Tibial nerve (tissue), 3 donors: ENCODE measurements around the gene FBXO42.

ENCODE experiments used
- CTCF ChIP-seq, 5 experiments: fragments of 200-600 bp in 3 of 5; fragments of 450-650 bp in 2 of 5; sonication (generic) in 3 of 5; IDR thresholded peaks; one replicate each; pipeline ENCODE4 v1.5.1; 2016 to 2019; ENCODE audit warnings: antibody characterized with exemption in 5 of 5, mild to moderate bottlenecking in 3 of 5, moderate library complexity in 2 of 5
- POLR2A ChIP-seq, 2 donors: fragments of 450-650 bp; IDR thresholded peaks; one replicate each; pipeline ENCODE4 v1.6.1; 2017; ENCODE audit warnings: antibody characterized with exemption in 2 of 2, mild to moderate bottlenecking in 2 of 2, moderate library complexity in 2 of 2

DNA sequence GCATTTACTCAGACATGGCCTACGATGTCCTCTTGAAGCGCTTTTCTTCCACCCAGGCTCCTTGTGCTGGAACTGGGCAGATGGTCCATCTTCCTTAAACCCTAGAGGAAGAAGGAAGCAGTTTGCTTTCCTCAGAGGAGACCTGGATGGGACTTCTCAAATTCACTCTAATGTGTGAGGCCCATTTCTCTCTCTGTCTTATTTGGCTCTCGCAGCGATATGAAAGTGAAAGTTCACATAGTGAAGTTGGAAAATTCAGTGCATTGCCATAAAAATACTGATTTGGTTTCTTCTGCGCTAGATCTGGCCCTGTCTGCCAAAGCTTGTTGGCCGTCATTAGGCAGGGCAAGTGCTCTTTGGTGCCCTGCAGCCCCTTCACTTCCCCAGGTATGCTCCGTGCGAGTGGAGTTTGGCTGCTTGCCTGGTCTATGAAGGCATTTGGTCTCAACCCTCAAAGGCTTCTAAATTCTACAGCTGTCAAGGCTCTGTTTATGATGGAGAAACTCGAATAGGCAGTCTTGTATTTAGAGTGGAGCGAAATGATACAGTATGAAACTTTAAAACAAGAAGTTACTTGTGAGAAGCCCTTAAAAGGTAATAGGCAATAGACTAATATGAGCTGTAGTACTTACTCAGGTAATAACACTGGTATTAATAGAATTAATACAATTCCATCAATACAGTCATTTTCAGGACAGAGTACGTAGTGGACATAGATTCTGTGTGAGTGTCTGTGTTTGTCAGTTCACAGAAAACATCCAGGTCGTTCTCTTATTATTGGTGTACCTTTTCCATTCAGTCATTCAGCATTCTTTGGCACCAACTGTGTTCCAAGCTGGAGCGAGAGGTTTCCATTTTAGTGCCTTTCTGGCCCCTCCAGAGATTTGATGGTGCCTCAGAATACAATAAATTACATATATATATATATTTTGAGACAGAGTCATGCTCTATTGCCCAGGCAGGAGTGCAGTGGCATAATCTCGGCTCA is 35.2 kb upstream of the FBXO42 start:
- TF ChIP-seq CTCF (IDR thresholded peaks at IDR 0.05): no peak
- TF ChIP-seq POLR2A (IDR thresholded peaks at IDR 0.05): no peak
